GM12878 (cell line): ENCODE results near the gene TAF3. TPM values are rescaled to one million over a fixed set of nuclear protein-coding genes. Genes with fewer than 3 reads are reported as not detected.

Experiments used
- ATAC-seq: fragments of 200-7000 bp; cut with Tn5 transposase; 3 replicates; pipeline ENCODE4 v1.9.1; 2020; ENCODE audit warnings: mild to moderate bottlenecking, moderate library complexity
- BruUV-seq: library from RNA; stranded (reverse); fragments of 400-500 nt; replicated peaks from 2 replicates; lab custom pipeline; 2021; lab: Mats Ljungman, UMichigan
- CTCF ChIA-PET: fragments of 300-600 bp; sonication (Branson Sonifier 250); formaldehyde crosslinking; extraction: SDS; loops from one replicate; lab custom pipeline; 2021; ENCODE audit warnings: inconsistent platforms; lab: Yijun Ruan, JAX
- POLR2A ChIA-PET: fragments of 350-600 bp; formaldehyde crosslinking; extraction: SDS; loops from one replicate; lab custom pipeline; 2021; ENCODE audit warnings: inconsistent platforms; lab: Charles Lee
- RAD21 ChIA-PET: fragments of 300-600 bp; sonication (Branson Sonifier 250); formaldehyde crosslinking; loops from one replicate; lab custom pipeline; 2023; ENCODE audit warnings: antibody characterized with exemption; ENCODE audit not compliant: unreplicated experiment; lab: Charles Lee
- SMC1A ChIA-PET: fragments of 300-600 bp; sonication (Branson Sonifier 250); formaldehyde crosslinking; loops from one replicate; lab custom pipeline; 2023; ENCODE audit not compliant: unreplicated experiment, uncharacterized antibody; lab: Charles Lee
- DNase-seq: peaks from one replicate; pipeline ENCODE4 v3.0.0-alpha.2; 2011; ENCODE audit warnings: low read depth, low spot score
- FAIRE-seq: peaks from 3 replicates; lab custom pipeline; 2011; peaks lifted over from hg19 to GRCh38; lab: Jason Lieb, UNC
- H2AFZ ChIP-seq: 2 replicates; pipeline ENCODE4 v1.6.0; 2011; ENCODE audit warnings: low read depth, low read length, control low read depth; ENCODE audit not compliant: control insufficient read depth
- H3K27ac ChIP-seq: 2 replicates; pipeline ENCODE4 v1.5.1; 2011; ENCODE audit warnings: control low read depth; ENCODE audit not compliant: control insufficient read depth, insufficient read depth
- H3K27me3 ChIP-seq, 2 experiments: replicated peaks in 1 of 2; 2 replicates each; pipeline versions ENCODE4 v1.6.0 to v1.6.1; 2011; ENCODE audit warnings: low read length in 1 of 2; ENCODE audit not compliant: control insufficient read depth in 2 of 2, insufficient read depth in 2 of 2
- H3K36me3 ChIP-seq, 2 experiments: 2 replicates each; pipeline ENCODE4 v1.5.1; 2011; ENCODE audit warnings: low read length in 1 of 2; ENCODE audit not compliant: control insufficient read depth in 2 of 2, insufficient read depth in 2 of 2
- H3K4me1 ChIP-seq: 2 replicates; pipeline ENCODE4 v1.6.1; 2011; ENCODE audit warnings: mild to moderate bottlenecking, low read length, moderate library complexity, mixed read lengths; ENCODE audit not compliant: control insufficient read depth, insufficient read depth
- H3K4me2 ChIP-seq: 2 replicates; pipeline ENCODE4 v1.6.0; 2011; ENCODE audit warnings: control low read depth; ENCODE audit not compliant: control insufficient read depth, insufficient read depth
- H3K4me3 ChIP-seq: fragments of 200-600 bp; sonication (generic); 2 replicates; pipeline ENCODE4 v1.5.1; 2016
- H3K79me2 ChIP-seq: 2 replicates; pipeline ENCODE4 v1.6.0; 2011; ENCODE audit warnings: low read length; ENCODE audit not compliant: control insufficient read depth, insufficient read depth
- H3K9ac ChIP-seq: 2 replicates; pipeline ENCODE4 v1.8.0; 2011; ENCODE audit warnings: low read length, control low read depth, mixed read lengths; ENCODE audit not compliant: control insufficient read depth, insufficient read depth
- H3K9me3 ChIP-seq: replicated peaks from 3 replicates; pipeline ENCODE4 v1.5.1; 2011; ENCODE audit warnings: mild to moderate bottlenecking, low read length; ENCODE audit not compliant: control insufficient read depth, insufficient read depth
- H4K20me1 ChIP-seq: 2 replicates; pipeline ENCODE4 v1.6.0; 2011; ENCODE audit not compliant: control insufficient read depth, insufficient read depth
- BMI1 ChIP-seq: fragments of 450-650 bp; IDR thresholded peaks from 2 replicates; pipeline ENCODE4 v1.6.1; 2016; ENCODE audit warnings: mild to moderate bottlenecking, moderate library complexity, borderline replicate concordance
- CBFB ChIP-seq: IDR thresholded peaks from 2 replicates; pipeline ENCODE4 v1.6.1; 2016; ENCODE audit warnings: antibody characterized with exemption, low read depth
- EP300 ChIP-seq, 2 experiments: fragments of 150-350 bp in 1 of 2; IDR thresholded peaks; 2 replicates each; pipeline ENCODE4 v1.6.1; 2011 to 2012; ENCODE audit warnings: low read depth in 2 of 2, low read length in 2 of 2, borderline replicate concordance in 1 of 2, improper control_type of control experiment in 1 of 2, inconsistent platforms in 1 of 2; ENCODE audit not compliant: control insufficient read depth in 1 of 2
- NFIC ChIP-seq: IDR thresholded peaks from 2 replicates; pipeline ENCODE4 v1.6.1; 2012; ENCODE audit warnings: low read depth, mild to moderate bottlenecking, inconsistent platforms, low read length, moderate library complexity
- PBX3 ChIP-seq: IDR thresholded peaks from 2 replicates; pipeline ENCODE4 v1.6.1; 2011; ENCODE audit warnings: mild to moderate bottlenecking, low read depth, low read length, moderate library complexity; ENCODE audit not compliant: insufficient replicate concordance
- REST ChIP-seq: IDR thresholded peaks from 2 replicates; pipeline ENCODE4 v1.6.1; 2012; ENCODE audit warnings: mild to moderate bottlenecking, low read depth, low read length
- SIN3A ChIP-seq: IDR thresholded peaks from 2 replicates; pipeline ENCODE4 v1.6.1; 2012; ENCODE audit warnings: low read depth, low read length, improper control_type of control experiment
- SREBF1 ChIP-seq: IDR thresholded peaks from 2 replicates; pipeline ENCODE4 v1.6.1; 2012; ENCODE audit warnings: mild to moderate bottlenecking, low read length
- SREBF2 ChIP-seq: IDR thresholded peaks from 2 replicates; pipeline ENCODE4 v1.6.1; 2012; ENCODE audit warnings: mild to moderate bottlenecking, low read length
- TBL1XR1 ChIP-seq: IDR thresholded peaks from 2 replicates; pipeline ENCODE4 v1.6.1; 2012; ENCODE audit warnings: low read depth, low read length, improper control_type of control experiment
- TCF3 ChIP-seq: IDR thresholded peaks from 2 replicates; pipeline ENCODE4 v1.6.1; 2012; ENCODE audit warnings: low read depth, mild to moderate bottlenecking, low read length, borderline replicate concordance; ENCODE audit not compliant: insufficient read depth
- ZBED1 ChIP-seq: IDR thresholded peaks from 2 replicates; pipeline ENCODE4 v1.6.1; 2016; ENCODE audit warnings: borderline replicate concordance
- ZNF384 ChIP-seq: IDR thresholded peaks from 2 replicates; pipeline ENCODE4 v1.6.1; 2012; ENCODE audit warnings: low read depth, mild to moderate bottlenecking, low read length, improper control_type of control experiment, borderline replicate concordance
- WGBS: methylation state at CpG from one replicate; pipeline ENCODE4 v1.1.6; 2016; ENCODE audit warnings: low lambda C conversion rate; ENCODE audit not compliant: insufficient replicate concordance, insufficient coverage; ENCODE audit errors: missing lambda C conversion rate; 5-methylcytosine and 5-hydroxymethylcytosine counted together
- in situ Hi-C: fragments of 300-500 bp; cut with MboI; formaldehyde crosslinking; loops from 9 replicates; pipeline ENCODE4 v1.14.3; 2018; ENCODE audit warnings: mixed read lengths
- intact Hi-C: fragments of 100-400 bp; cut with micrococcal nuclease; formaldehyde crosslinking; loops from one replicate; pipeline ENCODE4 v1.14.2; 2022; ENCODE audit not compliant: unreplicated experiment
- polyA plus RNA-seq, 11 experiments: library from polyadenylated mRNA; depleted of rRNA in 4 of 11; unstranded in 6 of 11; stranded (reverse) in 5 of 11; fragments of >200 nt; fragmentation: Nextera tagmentation in 4 of 11; fragmentation: Illumina TruSeq in 1 of 11; extraction: Ambion mirVana in 4 of 11; extraction: Trizol in 1 of 11; gene quantifications; 1 replicate in 1 of 11; 2 replicates in 10 of 11; pipeline versions ENCODE4 v1.2.1 to v1.2.3, GENCODE V29; 2011 to 2016; ENCODE audit warnings: inconsistent platforms in 2 of 11, missing spikeins in 2 of 11, low read depth in 1 of 11
- total RNA-seq, 4 experiments: library from RNA; depleted of rRNA in 3 of 4; stranded (reverse); fragments of >200 nt in 3 of 4; fragmentation: Illumina TruSeq in 1 of 4; extraction: Trizol in 1 of 4; gene quantifications; 2 replicates each; pipeline versions ENCODE4 v1.2.1 to v1.2.3, GENCODE V29; 2013 to 2021
- TF ChIP-seq, protein P1 (sequence below): fragments of 450-650 bp; IDR thresholded peaks from 2 replicates; pipeline ENCODE4 v1.6.1; 2017; ENCODE audit warnings: borderline replicate concordance
- TF ChIP-seq, protein P2 (sequence below): fragments of 450-650 bp; IDR thresholded peaks from 2 replicates; pipeline ENCODE4 v1.6.1; 2016; ENCODE audit warnings: mild to moderate bottlenecking

Gene TAF3
- total and polyA plus RNA-seq, 10 of the 15 experiments (the other 5 are each of a cell fraction or from before 2014, with no cell fraction given): 2.0 to 10.1 (median 3.7) TPM

DNA sequence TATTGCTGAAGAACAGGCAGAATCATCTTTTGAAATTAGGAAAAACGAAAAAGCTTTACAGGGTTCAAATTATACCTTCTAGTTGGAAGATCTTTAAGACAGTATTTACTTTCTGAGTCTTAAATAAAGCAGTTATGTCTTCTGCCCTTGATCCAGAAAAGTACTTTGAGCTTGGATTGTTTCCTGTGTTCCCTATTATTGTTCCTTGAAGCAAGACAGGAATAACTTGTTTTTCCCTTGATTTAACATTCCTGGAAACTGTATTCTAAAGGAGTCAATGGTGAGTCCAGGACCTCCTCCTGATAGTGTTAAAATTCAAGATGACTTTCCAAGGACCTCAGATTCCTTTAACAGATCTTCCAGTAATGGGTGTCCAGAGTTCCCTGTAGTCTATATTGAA is 161.9 kb downstream of the TAF3 start:
- Histone ChIP-seq H3K27me3 (no peaks in the 10 kb centered on the region), H3K9me3 (no peaks in the 10 kb centered on the region), H3K9ac (no peak overlapping the region), H3K4me2 (no peak overlapping the region), H3K36me3 (no peaks in the 10 kb centered on the region), H3K27ac (no peak overlapping the region), H3K79me2 (no peaks in the 10 kb centered on the region), H3K4me3 (no peak overlapping the region), H4K20me1 (no peaks in the 10 kb centered on the region), H2AFZ (no peak overlapping the region), H3K4me1 (no peaks in the 10 kb centered on the region)
- ATAC-seq: no peak
- CTCF ChIA-PET: no interaction called here
- RAD21 ChIA-PET: no interaction called here
- no TSS peak for BruUV-seq
- TF ChIP-seq, protein P1, sequence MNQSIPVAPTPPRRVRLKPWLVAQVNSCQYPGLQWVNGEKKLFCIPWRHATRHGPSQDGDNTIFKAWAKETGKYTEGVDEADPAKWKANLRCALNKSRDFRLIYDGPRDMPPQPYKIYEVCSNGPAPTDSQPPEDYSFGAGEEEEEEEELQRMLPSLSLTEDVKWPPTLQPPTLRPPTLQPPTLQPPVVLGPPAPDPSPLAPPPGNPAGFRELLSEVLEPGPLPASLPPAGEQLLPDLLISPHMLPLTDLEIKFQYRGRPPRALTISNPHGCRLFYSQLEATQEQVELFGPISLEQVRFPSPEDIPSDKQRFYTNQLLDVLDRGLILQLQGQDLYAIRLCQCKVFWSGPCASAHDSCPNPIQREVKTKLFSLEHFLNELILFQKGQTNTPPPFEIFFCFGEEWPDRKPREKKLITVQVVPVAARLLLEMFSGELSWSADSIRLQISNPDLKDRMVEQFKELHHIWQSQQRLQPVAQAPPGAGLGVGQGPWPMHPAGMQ: no peak
- TF ChIP-seq ZBED1 (no peak), TCF3 (no peak), CBFB (no peak), PBX3 (no peak), SREBF1 (no peak), SREBF2 (no peak), ZNF384 (no peak), BMI1 (no peak), NFIC (no peak), EP300 (IDR thresholded peaks at IDR 0.05; ENCODE audit: borderline replicate concordance in 1 of 2, control insufficient read depth in 1 of 2, low read depth in 2 of 2, low read length in 2 of 2) (no peak), SIN3A (no peak), REST (no peak), TBL1XR1 (no peak)
- TF ChIP-seq, protein P2, sequence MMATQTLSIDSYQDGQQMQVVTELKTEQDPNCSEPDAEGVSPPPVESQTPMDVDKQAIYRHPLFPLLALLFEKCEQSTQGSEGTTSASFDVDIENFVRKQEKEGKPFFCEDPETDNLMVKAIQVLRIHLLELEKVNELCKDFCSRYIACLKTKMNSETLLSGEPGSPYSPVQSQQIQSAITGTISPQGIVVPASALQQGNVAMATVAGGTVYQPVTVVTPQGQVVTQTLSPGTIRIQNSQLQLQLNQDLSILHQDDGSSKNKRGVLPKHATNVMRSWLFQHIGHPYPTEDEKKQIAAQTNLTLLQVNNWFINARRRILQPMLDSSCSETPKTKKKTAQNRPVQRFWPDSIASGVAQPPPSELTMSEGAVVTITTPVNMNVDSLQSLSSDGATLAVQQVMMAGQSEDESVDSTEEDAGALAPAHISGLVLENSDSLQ: no peak
- WGBS: 79% methylated on average over 1 of the region's 1 CpG
- intact Hi-C loops: no loop called here
- SMC1A ChIA-PET: no interaction called here
- POLR2A ChIA-PET: no interaction called here
- no peak for FAIRE-seq
- no peak for DNase-seq
- in situ Hi-C loops: no loop called here
